Subcutaneous adipose tissue (tissue), 4 donors: ENCODE data around the gene TFDP3. TPM values are rescaled to one million over a fixed set of nuclear protein-coding genes. Genes with fewer than 3 reads are reported as not detected.

ENCODE experiments used
- CTCF ChIP-seq: fragments of 450-650 bp; IDR thresholded peaks from one replicate; pipeline ENCODE4 v1.5.1; 2016; ENCODE audit warnings: low read depth, mild to moderate bottlenecking, control low read depth, antibody characterized with exemption, moderate library complexity
- total RNA-seq, 4 donors: library from RNA; depleted of rRNA; stranded (reverse); fragments of >200 nt; gene quantifications; one replicate each; pipeline ENCODE4 v1.1.0, GENCODE V29; 2016

Gene TFDP3
- total RNA-seq, 4 donors from 2014 or later: not detected

- TF ChIP-seq CTCF: no peak
Observed at GRCh38 chrX:133249266-133250058, 31.3 kb upstream of the TFDP3 start.

DNA sequence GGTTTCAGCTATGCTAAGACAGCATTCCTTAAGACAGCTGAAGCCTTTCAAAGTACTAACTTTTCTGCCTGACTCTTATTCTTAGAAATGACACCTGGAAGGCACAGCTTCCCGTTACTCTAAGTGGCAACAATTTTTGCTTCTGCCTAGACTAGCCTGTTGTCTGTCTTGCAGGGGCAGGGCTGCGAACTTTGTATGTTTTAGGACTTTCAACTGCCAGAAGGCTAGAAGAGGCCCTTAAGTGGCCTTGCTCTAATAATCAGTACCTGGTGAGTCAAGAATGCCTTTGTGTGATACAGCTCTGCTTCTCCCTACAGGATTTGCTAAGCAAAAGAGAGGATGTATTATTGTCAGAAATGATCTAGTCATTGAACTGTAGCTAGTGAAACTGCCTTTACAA lies 30.0 kb upstream of the TFDP3 start:
- TF ChIP-seq CTCF: no peak

DNA sequence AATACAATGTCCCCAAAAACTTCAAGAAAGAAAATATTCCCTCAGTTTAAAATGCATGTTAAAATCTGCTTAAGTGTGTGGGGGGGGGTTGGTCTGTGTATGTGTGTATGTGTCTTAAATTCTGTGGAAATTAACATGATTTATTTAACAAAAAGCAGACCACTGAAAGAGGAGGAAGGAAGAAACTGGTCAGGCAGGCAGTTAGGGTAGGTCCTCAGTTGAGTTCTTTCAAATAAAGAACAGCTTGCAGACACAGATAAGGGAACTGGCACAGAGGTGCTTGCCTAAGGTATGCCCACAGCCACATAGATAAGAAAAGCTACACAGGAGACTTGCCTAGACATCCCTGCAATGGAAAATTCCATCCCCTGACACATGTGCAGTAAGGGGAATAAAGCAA lies 28.8 kb upstream of the TFDP3 start:
- no peak for TF ChIP-seq CTCF

GRCh38 chrX:133235830-133236229 lies 17.7 kb upstream of the TFDP3 start:
- TF ChIP-seq CTCF: no peak

DNA sequence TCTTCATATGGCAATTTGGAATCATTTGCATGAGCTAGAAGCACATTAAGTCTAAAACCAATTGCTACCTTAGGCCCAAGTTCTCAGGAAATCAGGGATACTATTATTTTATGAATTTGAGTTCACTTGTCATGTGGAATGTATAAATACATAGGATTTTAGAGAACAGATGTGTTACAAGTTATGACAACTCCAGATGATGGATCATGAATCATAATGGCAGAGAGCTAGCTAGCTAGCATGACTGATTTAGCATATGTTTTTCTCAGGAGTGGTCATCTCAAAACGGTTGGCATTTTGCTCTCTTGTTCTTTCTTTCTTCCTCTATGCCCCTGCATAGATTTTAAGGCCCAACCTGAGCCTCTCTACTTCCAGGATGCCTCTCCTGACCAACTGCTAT lies 14.2 kb upstream of the TFDP3 start:
- no peak for TF ChIP-seq CTCF

DNA sequence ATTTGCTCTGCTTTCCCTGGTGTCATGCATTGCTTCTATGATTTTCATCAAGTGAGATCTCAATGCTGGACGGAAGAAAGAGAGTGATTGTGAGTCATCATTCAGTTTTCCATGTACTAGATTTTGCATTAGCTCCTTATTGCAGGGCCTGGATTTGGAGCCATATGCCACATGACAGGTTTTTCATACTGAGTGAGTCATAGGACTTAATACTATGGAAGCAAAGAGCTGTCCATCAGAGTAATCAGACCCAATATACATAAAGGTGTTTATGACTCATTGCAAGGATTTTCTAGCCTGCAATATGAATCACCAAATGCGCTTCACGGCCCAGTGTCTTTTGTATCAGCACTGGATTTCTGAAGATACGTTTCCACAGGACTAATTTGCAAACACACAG lies 11.2 kb upstream of the TFDP3 start:
- no peak for TF ChIP-seq CTCF

- no peak for TF ChIP-seq CTCF
Observed at GRCh38 chrX:133215747-133216146, 2.4 kb downstream of the TFDP3 start.
